Suprapubic skin (tissue), 4 donors: Measurements from ENCODE around the gene PODXL2. TPM values are rescaled to one million over a fixed set of nuclear protein-coding genes. Genes with fewer than 3 reads are reported as not detected.

ENCODE experiments used
- DNase-seq, 2 donors: peaks; one replicate each; pipeline ENCODE4 v3.0.0-alpha.2; 2019; ENCODE audit warnings: low spot score in 2 of 2
- H3K27ac ChIP-seq: fragments of 200-600 bp; sonication (generic); one replicate; pipeline ENCODE4 v1.5.1; 2019
- H3K27me3 ChIP-seq: fragments of 200-600 bp; sonication (generic); one replicate; pipeline ENCODE4 v1.5.1; 2019
- H3K36me3 ChIP-seq: fragments of 200-600 bp; sonication (generic); one replicate; pipeline ENCODE4 v1.5.1; 2019
- H3K4me1 ChIP-seq: fragments of 200-600 bp; sonication (generic); one replicate; pipeline ENCODE4 v1.5.1; 2019
- H3K4me3 ChIP-seq: fragments of 200-600 bp; sonication (generic); one replicate; pipeline ENCODE4 v1.5.1; 2019; ENCODE audit warnings: mild to moderate bottlenecking
- H3K9me3 ChIP-seq: fragments of 200-600 bp; sonication (generic); one replicate; pipeline ENCODE4 v1.5.1; 2019
- CTCF ChIP-seq, 2 donors: fragments of 200-600 bp in 1 of 2; fragments of 450-650 bp in 1 of 2; sonication (generic) in 1 of 2; IDR thresholded peaks; one replicate each; pipeline ENCODE4 v1.5.1; 2016 to 2019; ENCODE audit warnings: antibody characterized with exemption in 2 of 2, mild to moderate bottlenecking in 1 of 2, moderate library complexity in 1 of 2
- EP300 ChIP-seq: sonication (generic); formaldehyde crosslinking; IDR thresholded peaks from one replicate; pipeline ENCODE4 v1.6.1; 2017; ENCODE audit warnings: antibody characterized with exemption
- POLR2A ChIP-seq, 2 donors: fragments of 450-650 bp; IDR thresholded peaks; one replicate each; pipeline ENCODE4 v1.6.1; 2017; ENCODE audit warnings: antibody characterized with exemption in 2 of 2, mild to moderate bottlenecking in 2 of 2, moderate library complexity in 2 of 2
- POLR2AphosphoS5 ChIP-seq, 3 donors: sonication (generic); formaldehyde crosslinking; IDR thresholded peaks; one replicate each; pipeline ENCODE4 v1.6.1; 2017; ENCODE audit warnings: antibody characterized with exemption in 3 of 3
- WGBS: methylation state at CpG from one replicate; pipeline ENCODE4 v1.1.5; 2018; 5-methylcytosine and 5-hydroxymethylcytosine counted together
- total RNA-seq, 4 donors: library from RNA; depleted of rRNA; stranded (reverse); fragments of >200 nt; gene quantifications; one replicate each; pipeline ENCODE4 v1.1.0, GENCODE V29; 2016

Gene PODXL2
- total RNA-seq, 4 donors from 2014 or later: 8.0 to 15.4 (median 11.2) TPM

- WGBS: 94% methylated on average over 12 of the region's 12 CpGs
- no peaks in the 10 kb centered on the region for H3K27me3 ChIP-seq
- no peak for TF ChIP-seq EP300
- no peak for TF ChIP-seq CTCF (IDR thresholded peaks at IDR 0.05)
- TF ChIP-seq POLR2A (IDR thresholded peaks at IDR 0.05): no peak
- TF ChIP-seq POLR2AphosphoS5 (IDR thresholded peaks at IDR 0.05): no peak
- no peak overlapping the region for H3K4me3 ChIP-seq
- DNase-seq: no peak
- H3K9me3 ChIP-seq: no peaks in the 10 kb centered on the region
- peaks cover 8% of the 10 kb centered on the region for H3K4me1 ChIP-seq
- no peak overlapping the region for H3K27ac ChIP-seq
- H3K36me3 ChIP-seq: no peaks in the 10 kb centered on the region
Observed at GRCh38 chr3:127634653-127635052, 5.7 kb downstream of the PODXL2 start.

- DNase-seq: no peak
- Histone ChIP-seq H3K27ac (no peak overlapping the region), H3K27me3 (no peaks in the 10 kb centered on the region), H3K4me1 (no peaks in the 10 kb centered on the region), H3K9me3 (no peaks in the 10 kb centered on the region), H3K4me3 (no peak overlapping the region), H3K36me3 (no peaks in the 10 kb centered on the region)
- 86% methylated on average over 3 of the region's 3 CpGs for WGBS
- no peak for TF ChIP-seq POLR2A (IDR thresholded peaks at IDR 0.05)
- no peak for TF ChIP-seq POLR2AphosphoS5 (IDR thresholded peaks at IDR 0.05)
- no peak for TF ChIP-seq EP300
- no peak for TF ChIP-seq CTCF (IDR thresholded peaks at IDR 0.05)
Observed at GRCh38 chr3:127637546-127637945, 8.6 kb downstream of the PODXL2 start.

- no peak for DNase-seq
- Histone ChIP-seq H3K4me1 (no peaks in the 10 kb centered on the region), H3K9me3 (no peaks in the 10 kb centered on the region), H3K27me3 (no peaks in the 10 kb centered on the region), H3K27ac (no peak overlapping the region), H3K4me3 (no peak overlapping the region), H3K36me3 (no peaks in the 10 kb centered on the region)
- TF ChIP-seq POLR2AphosphoS5 (IDR thresholded peaks at IDR 0.05): no peak
- no peak for TF ChIP-seq CTCF (IDR thresholded peaks at IDR 0.05)
- TF ChIP-seq POLR2A (IDR thresholded peaks at IDR 0.05): no peak
- no peak for TF ChIP-seq EP300
Observed at GRCh38 chr3:127637971-127638370, 9.0 kb downstream of the PODXL2 start.

- Histone ChIP-seq H3K36me3 (no peaks in the 10 kb centered on the region), H3K9me3 (no peaks in the 10 kb centered on the region), H3K27me3 (no peaks in the 10 kb centered on the region), H3K4me1 (no peaks in the 10 kb centered on the region), H3K4me3 (no peak overlapping the region), H3K27ac (no peak overlapping the region)
- TF ChIP-seq EP300 (no peak), POLR2AphosphoS5 (IDR thresholded peaks at IDR 0.05) (no peak), POLR2A (IDR thresholded peaks at IDR 0.05) (no peak), CTCF (IDR thresholded peaks at IDR 0.05) (no peak)
- no peak for DNase-seq
- 86% methylated on average over 3 of the region's 5 CpGs for WGBS
Observed at GRCh38 chr3:127639173-127640041, 10.4 kb downstream of the PODXL2 start.

- WGBS: 100% methylated on average over 3 of the region's 3 CpGs
- Histone ChIP-seq H3K27ac (no peak overlapping the region), H3K4me3 (no peak overlapping the region), H3K36me3 (no peaks in the 10 kb centered on the region), H3K4me1 (no peaks in the 10 kb centered on the region), H3K9me3 (no peaks in the 10 kb centered on the region), H3K27me3 (no peaks in the 10 kb centered on the region)
- DNase-seq: no peak
- TF ChIP-seq POLR2A (IDR thresholded peaks at IDR 0.05) (no peak), EP300 (no peak), POLR2AphosphoS5 (IDR thresholded peaks at IDR 0.05) (no peak), CTCF (IDR thresholded peaks at IDR 0.05) (no peak)
Observed at GRCh38 chr3:127640042-127640355, 11.0 kb downstream of the PODXL2 start.
